ENCODE results near the gene NLK. TPM values are rescaled to one million over a fixed set of nuclear protein-coding genes. Genes with fewer than 3 reads are reported as not detected.

Gene NLK
- total RNA-seq, 1 donor from 2014 or later, result 23.8 TPM

DNA sequence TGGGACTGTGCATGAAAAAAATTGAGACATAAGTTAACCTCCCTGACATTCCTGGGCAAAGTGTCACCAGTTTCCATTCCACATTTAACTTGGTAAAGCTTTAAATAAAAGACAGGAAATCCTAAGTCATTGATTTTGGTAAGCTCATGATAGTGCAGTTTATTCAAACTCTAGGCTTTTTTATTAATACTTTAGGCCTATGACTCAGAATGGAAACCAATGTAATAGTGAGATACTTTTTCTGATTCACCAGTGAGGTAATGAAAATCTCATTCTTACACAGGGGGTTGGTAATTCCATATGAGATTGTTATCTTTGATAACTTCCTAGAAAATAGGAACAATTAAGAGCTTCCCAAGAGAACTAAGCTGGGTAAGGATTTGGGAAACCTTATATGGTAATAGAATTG lies 91.1 kb downstream of the NLK start:
- H3K27me3 ChIP-seq (ENCODE audit: low read depth), result no peaks in the 10 kb centered on the region
- TF ChIP-seq CTCF (IDR thresholded peaks at IDR 0.05), result no peak
- peaks cover 21% of the 10 kb centered on the region for H3K36me3 ChIP-seq
- intact Hi-C loops (cut with DNase I), result no loop called here
- no peak overlapping the region for H3K4me3 ChIP-seq
- no peak for DNase-seq
- ATAC-seq, result no peak
- H3K9me3 ChIP-seq, result no peaks in the 10 kb centered on the region
- H3K27ac ChIP-seq, result no peak overlapping the region
- H3K4me1 ChIP-seq, result no peaks in the 10 kb centered on the region

- intact Hi-C loops (cut with DNase I), result no loop called here
- TF ChIP-seq CTCF (IDR thresholded peaks at IDR 0.05), result no peak
- Histone ChIP-seq H3K27ac (no peak overlapping the region), H3K36me3 (peaks cover 21% of the 10 kb centered on the region), H3K9me3 (no peaks in the 10 kb centered on the region), H3K4me3 (no peak overlapping the region), H3K4me1 (no peaks in the 10 kb centered on the region), H3K27me3 (ENCODE audit: low read depth) (no peaks in the 10 kb centered on the region)
- no peak for DNase-seq
- no peak for ATAC-seq
These were observed 94.4 kb downstream of the NLK start for GRCh38 chr17:28136923-28137322.

DNA sequence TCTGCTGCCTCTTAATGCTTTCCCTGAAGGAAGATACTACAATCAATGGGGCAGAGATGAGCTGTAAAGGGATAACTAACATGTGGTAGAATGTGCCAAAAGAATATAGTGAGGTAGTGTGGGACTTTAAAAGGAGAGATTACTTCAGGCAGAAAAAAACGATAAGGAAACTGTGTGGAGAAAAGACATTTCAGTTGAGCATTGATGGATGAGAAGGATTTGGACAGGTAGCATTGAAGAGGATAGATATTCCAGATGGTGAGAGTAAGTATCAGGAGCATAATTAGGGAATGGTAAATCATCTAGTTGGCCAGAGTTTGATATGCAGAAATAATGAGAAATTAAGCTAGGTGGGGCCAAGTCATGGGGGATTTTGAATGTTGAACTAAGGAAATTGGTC lies 97.3 kb downstream of the NLK start:
- DNase-seq (no peak), ATAC-seq (no peak)
- H3K27me3 ChIP-seq (ENCODE audit: low read depth), result no peaks in the 10 kb centered on the region
- intact Hi-C loops (cut with DNase I), result no loop called here
- no peak overlapping the region for H3K27ac ChIP-seq
- H3K36me3 ChIP-seq, result no peaks in the 10 kb centered on the region
- H3K4me1 ChIP-seq, result no peaks in the 10 kb centered on the region
- no peak for TF ChIP-seq CTCF (IDR thresholded peaks at IDR 0.05)
- no peaks in the 10 kb centered on the region for H3K9me3 ChIP-seq
- no peak overlapping the region for H3K4me3 ChIP-seq

- DNase-seq (no peak), ATAC-seq (no peak)
- intact Hi-C loops (cut with DNase I), result no loop called here
- no peaks in the 10 kb centered on the region for H3K4me1 ChIP-seq
- no peaks in the 10 kb centered on the region for H3K27me3 ChIP-seq (ENCODE audit: low read depth)
- TF ChIP-seq CTCF (IDR thresholded peaks at IDR 0.05), result no peak
- H3K36me3 ChIP-seq, result no peaks in the 10 kb centered on the region
- no peak overlapping the region for H3K4me3 ChIP-seq
- no peak overlapping the region for H3K27ac ChIP-seq
- no peaks in the 10 kb centered on the region for H3K9me3 ChIP-seq
These were observed 98.8 kb downstream of the NLK start for GRCh38 chr17:28141313-28141712.

DNA sequence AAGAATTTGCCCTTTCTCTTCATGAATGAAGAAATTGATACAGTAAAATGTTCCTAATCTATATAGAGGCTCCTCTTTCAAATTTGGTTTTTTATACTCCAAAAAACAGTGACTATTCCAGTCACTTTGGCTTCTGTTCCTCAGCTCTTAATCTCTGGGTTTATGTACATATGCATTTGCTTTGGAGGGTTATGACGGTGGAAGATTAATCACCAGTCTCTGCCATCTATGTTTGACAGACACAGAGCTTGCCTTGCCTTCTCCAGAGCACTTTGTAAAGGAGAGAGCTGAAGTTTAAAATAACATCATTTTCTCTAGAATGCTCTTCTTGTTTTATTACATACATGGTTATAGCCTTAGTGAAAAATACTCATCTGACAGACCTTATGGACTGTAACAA lies 99.3 kb downstream of the NLK start:
- no peaks in the 10 kb centered on the region for H3K9me3 ChIP-seq
- no peak overlapping the region for H3K27ac ChIP-seq
- ATAC-seq, result no peak
- H3K4me1 ChIP-seq, result no peaks in the 10 kb centered on the region
- intact Hi-C loops (cut with DNase I), result no loop called here
- TF ChIP-seq CTCF (IDR thresholded peaks at IDR 0.05), result no peak
- H3K4me3 ChIP-seq, result no peak overlapping the region
- no peaks in the 10 kb centered on the region for H3K36me3 ChIP-seq
- no peak for DNase-seq
- no peaks in the 10 kb centered on the region for H3K27me3 ChIP-seq (ENCODE audit: low read depth)

DNA sequence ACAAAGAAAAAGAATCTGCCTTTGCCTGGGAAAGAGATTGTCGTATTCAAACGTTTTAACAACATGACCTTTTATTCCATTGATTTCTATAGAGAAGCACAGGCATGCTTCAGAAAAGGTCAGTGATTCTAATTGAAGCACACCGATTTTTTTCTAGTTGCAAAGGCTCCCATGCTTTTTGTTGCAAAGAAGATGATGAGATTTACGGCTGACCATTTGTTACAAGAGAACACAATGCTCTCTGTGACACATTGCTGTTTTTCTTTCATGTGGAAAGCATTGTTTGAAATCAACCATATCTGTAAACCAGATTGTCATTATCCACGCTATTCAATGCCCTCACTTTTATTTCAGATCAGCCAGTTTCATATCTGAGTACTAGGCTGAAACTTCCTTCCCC lies 99.8 kb downstream of the NLK start:
- H3K9me3 ChIP-seq, result no peaks in the 10 kb centered on the region
- H3K27me3 ChIP-seq (ENCODE audit: low read depth), result no peaks in the 10 kb centered on the region
- no peak overlapping the region for H3K27ac ChIP-seq
- intact Hi-C loops (cut with DNase I), result no loop called here
- TF ChIP-seq CTCF (IDR thresholded peaks at IDR 0.05), result no peak
- no peaks in the 10 kb centered on the region for H3K4me1 ChIP-seq
- no peak overlapping the region for H3K4me3 ChIP-seq
- H3K36me3 ChIP-seq, result no peaks in the 10 kb centered on the region
- no peak for DNase-seq
- no peak for ATAC-seq

Data from lower lobe of right lung (tissue), 2 donors.